GM18951 (cell line): ENCODE measurements around the gene ERG.

ENCODE experiments used
- POLR2A ChIP-seq: IDR thresholded peaks from 4 replicates; pipeline ENCODE4 v1.6.1; 2011; ENCODE audit warnings: mild to moderate bottlenecking; ENCODE audit not compliant: insufficient read length, insufficient read depth; ENCODE audit errors: extremely low read depth
- in situ Hi-C: fragments of 300-500 bp; cut with MboI; formaldehyde crosslinking; loops from one replicate; pipeline ENCODE4 v1.12.0; 2022; ENCODE audit warnings: low sequenced_read_pairs, mixed read lengths, inconsistent platforms; ENCODE audit not compliant: unreplicated experiment

The ERG gene

DNA sequence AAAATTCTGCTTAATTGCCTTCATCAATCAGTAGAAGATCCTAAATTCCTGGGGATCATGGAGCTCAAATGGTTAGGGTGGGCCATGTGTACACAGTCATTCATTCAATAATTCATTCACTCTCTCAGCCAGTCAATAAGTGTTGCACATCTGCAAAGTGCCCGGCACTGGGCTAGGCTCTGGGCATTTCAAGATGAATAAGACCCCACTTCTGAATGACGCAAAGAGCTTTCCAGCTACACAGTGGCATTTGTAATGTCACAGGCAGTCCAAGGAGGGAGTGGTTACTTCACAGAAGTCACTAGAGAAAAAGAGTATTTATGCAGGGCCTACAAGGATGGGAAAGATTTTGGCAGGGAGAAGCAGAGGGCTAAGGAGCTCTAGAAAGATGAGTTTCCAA is 148.3 kb downstream of the ERG start:
- no peak for TF ChIP-seq POLR2A
- in situ Hi-C loops: loop anchor here (5.0 to 25.0 kb wide), 2 partner anchors 178 to 638 kb away; no protein-coding TSS in a partner anchor

DNA sequence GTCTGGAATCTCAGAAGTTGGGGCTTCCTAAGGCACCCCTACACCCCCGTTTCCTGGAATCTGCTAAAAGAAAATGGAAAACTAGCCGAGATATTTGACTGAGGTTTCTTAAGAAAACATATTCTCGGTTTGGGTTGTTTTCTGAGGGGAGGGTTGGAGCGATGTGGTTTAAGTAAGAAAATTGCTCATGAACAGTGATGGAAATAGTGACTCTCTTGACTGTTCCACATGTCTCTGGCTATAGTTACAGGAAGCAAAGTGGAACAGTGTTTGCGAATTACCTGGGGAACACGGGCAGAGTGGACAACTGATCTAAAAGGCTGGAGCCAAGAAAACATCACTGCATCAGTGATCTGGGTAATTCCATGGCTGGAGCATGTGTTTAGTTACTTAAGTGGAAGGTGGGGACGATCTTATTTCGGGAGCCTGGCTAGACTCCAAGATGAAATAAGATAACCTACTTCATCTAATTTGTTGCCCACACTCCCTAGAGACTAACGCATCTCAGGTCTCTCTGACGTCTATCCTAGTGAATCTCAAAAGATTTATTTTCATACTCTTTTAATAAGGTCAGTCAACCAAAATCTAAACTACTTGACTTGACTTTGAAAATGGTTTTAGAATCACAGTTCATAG is 149.0 kb downstream of the ERG start:
- in situ Hi-C loops: no loop called here
- TF ChIP-seq POLR2A: no peak

DNA sequence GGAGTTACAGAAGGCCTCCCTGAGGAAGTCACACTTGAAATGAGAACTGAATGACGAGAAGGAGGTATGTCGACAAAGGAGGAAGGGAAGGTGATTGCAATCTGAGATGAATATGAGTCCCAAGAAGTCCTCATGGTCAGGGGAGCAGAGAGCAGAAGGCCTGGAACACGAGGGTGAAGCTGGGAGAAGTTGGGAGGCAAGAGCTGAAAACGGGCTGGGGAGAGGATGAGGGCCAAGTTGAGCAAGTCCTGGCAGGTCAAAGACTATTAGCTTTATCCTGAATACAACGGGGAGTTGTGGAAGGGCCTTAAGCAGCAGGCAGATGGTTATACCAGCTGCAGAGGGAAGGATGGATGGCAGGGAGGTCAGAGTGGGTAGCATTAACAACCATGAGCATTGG is 152.0 kb downstream of the ERG start:
- in situ Hi-C loops: no loop called here

DNA sequence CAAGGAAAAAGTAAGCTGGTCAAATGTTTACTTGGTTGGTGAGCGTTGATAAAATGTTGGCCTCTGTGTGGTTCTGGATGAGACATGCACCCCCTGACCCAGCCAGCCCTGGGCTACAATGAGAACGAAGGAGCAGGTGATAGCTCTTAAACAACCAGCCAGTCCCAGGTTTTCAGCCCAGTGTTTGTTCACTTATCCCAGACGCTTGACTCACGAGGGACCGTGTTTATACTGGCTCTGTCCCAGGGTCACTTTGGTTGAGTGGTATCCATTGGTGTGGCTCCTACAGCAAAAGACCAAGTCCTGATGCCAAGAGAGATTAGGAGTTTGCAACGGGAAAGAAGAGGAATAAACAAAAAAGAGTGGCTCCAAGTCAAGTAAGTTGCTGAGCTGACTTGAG is 154.6 kb downstream of the ERG start:
- in situ Hi-C loops: no loop called here

More for the DNA sequence above, 152.0 kb downstream of the ERG start:
- no peak for TF ChIP-seq POLR2A

DNA sequence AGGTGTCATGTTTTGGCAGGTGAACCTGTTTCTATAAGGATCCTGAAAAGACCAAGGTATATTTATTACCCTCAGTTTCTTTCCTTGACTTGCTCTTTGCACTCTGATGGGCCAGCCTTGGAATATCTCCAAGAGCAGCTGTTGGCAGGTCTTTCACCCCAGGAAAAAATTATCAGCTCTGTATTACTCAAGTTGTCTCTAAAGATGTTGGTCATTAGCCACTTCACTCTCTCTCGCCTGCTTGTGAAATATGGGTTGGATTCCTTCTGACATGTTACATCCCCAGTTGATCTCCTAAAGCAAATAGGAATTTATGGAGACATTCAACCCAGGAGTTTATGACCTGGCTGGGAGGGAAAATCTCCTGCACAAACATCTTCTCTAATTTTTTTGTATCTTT is 155.5 kb downstream of the ERG start:
- TF ChIP-seq POLR2A: no peak
- in situ Hi-C loops: no loop called here

More for the DNA sequence above, 154.6 kb downstream of the ERG start:
- no peak for TF ChIP-seq POLR2A

DNA sequence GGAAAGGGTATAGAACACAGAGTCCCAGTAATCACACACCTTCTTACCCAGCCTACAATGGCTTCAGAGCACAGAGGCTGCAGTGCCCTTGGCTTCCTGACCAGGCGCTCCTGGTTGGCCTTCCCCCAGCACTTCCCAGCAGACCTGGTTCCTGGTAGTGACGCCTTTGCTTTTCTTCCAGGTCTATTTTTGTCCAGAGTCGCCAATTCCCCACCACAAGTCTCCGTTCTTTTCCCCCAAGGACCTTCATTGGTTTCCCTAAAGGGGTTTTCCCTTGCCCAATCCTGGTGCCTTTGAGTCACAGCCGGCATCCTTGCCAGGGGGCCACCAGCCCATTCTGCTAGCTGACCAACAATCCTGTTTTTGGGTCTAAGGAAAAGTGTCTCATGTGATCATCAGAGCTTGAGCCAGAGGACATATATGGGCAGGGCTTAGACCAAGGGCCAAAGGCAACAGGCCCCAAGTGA is 156.7 kb downstream of the ERG start:
- in situ Hi-C loops: no loop called here
- no peak for TF ChIP-seq POLR2A

DNA sequence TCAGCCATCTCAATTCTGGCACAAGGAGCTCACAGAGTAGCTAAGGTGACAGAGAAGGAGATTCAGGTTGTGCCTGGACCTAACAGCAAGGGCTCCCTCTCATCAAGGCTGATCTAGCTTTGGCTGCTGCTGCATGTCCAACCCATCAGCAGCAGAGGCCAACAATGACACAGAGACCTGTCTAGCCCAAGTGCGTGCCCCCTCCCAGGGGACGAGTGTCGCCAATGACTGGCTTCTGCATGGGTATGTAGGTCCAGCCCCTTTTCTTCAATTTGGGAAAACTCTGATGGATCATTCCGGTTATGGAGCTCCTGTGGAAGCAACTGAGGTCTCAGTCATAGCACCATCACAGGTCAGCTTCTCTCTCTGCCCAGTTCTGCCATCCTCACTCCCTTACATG is 158.1 kb downstream of the ERG start:
- TF ChIP-seq POLR2A: no peak
- in situ Hi-C loops: no loop called here

DNA sequence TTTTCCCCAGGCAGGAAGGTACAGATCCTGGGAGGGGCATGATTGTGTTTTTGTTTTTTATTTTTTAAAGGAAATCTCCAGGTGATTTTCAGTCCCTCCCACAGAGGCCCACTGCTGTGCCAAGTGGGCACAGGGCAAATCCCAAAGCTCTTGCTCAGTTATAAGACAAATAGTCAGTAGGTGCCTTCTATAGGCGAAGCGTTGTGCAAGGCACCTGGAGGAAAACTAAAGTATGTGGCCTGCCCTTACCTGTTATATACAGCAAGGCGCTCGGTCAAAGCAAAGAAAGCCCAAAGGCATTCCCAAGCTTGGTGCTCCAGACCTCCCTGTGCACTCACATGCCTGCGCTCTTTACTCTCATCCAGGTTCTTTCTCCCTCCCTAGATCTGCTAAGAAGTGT is 160.5 kb downstream of the ERG start:
- TF ChIP-seq POLR2A: no peak
- in situ Hi-C loops: no loop called here

DNA sequence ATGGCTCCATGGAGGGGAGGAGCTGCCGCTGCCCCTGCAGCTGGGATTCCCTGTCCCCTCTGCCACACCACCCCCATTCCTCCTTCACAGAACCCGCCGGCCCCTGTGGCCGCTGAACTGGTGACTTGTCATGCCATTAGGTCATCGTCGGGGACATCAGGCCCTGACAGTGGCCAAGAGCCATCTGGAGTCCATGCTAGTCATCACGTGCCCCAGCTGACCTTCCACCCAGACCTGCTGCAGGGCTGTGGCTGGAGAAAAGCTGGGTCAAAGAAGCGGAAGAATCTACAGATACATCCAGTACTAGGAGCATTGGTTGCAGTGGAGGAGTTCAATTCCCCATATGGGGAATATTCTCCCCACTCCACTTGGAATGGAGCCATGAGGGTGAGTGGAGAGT is 163.4 kb downstream of the ERG start:
- in situ Hi-C loops: no loop called here

DNA sequence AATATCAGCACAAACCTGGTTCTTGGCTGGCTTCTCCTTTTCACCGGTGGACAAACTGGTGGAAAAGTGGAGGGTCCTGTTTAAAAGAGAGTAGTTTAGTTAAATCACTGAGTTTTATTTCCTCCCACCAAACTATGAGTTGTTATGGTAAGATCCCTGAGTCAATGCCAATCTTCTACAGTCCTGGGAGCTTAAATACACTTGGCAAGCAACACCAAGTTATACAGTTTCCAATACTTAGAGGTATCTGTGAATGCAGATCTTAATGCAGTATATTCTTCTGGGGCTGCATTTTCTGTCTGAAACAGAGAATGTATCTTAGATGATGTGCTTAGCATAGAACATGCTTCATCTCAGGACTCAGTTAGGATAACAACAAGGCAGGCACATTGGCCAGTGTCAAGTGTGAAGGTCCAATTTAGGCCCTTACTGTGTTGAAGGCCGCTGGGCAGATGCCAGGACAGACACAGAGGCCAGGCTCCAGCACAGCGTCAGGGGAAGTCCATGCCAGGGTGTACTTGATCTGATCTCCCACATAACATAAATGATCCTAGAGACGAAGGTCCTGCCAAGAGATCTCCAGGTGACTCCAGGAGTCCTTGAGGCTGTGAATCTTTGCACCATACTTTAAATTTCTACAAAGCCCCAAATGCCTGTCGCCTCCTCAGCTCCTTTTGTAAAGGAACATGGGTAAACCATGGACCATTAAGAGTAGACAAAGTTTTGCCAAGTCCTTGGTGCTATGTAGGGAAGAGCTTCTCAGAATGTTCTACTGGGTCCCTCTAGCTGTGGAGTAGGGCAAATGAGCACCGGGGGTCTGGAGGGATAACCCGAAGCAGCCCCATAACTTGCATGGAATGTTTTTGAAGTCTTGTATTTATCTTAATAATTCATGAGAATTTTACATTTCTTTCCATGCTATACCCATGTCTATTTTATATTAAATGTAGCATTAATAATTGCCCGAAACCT is 164.7 kb downstream of the ERG start:
- in situ Hi-C loops: no loop called here
- TF ChIP-seq POLR2A: no peak

More for the DNA sequence above, 163.4 kb downstream of the ERG start:
- no peak for TF ChIP-seq POLR2A

DNA sequence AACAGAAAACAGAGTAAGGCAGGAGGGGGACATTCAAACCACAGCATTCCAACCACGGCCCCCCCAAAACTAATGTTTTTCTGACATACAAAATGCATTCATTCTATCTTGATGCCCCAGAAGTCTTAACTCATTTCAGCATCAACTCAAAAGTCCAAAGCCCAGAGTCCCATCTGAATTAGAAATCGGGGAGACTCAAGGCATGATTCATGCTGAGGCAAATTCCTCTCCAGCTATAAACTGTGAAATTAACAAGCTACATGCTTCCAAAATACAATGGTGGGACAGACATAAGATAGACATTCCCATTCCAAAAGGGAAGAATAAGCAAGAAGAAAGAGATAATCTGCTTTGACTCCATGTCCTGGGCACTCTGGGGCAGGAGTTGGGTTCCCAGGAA is 167.6 kb downstream of the ERG start:
- no peak for TF ChIP-seq POLR2A
- in situ Hi-C loops: no loop called here
